GM23338 (cell line): ENCODE data around the gene AP2B1. TPM values are rescaled to one million over a fixed set of nuclear protein-coding genes. Genes with fewer than 3 reads are reported as not detected.
A peak's percentile ranks its signal among the peaks of the same experiment; 100 is the strongest.

ENCODE experiments used
- ATAC-seq: fragments of 200-7000 bp; cut with Tn5 transposase; 3 replicates; pipeline ENCODE4 v1.9.1; 2020
- DNase-seq: peaks from one replicate; pipeline ENCODE4 v3.0.0-alpha.2; 2015; ENCODE audit warnings: low spot score
- H2AFZ ChIP-seq: fragments of 200-600 bp; sonication (generic); 2 replicates; pipeline ENCODE4 v1.8.0; 2016; ENCODE audit warnings: antibody characterized with exemption, mild to moderate bottlenecking, moderate library complexity
- H3F3A ChIP-seq: fragments of 200-600 bp; sonication (generic); replicated peaks from 2 replicates; pipeline ENCODE4 v1.8.0; 2017; ENCODE audit warnings: antibody characterized with exemption, mixed run types, low read depth
- H3K27ac ChIP-seq: fragments of 200-600 bp; sonication (generic); 2 replicates; pipeline ENCODE4 v1.6.1; 2016; ENCODE audit warnings: low read depth
- H3K27me3 ChIP-seq: fragments of 200-600 bp; sonication (generic); 2 replicates; pipeline ENCODE4 v1.8.0; 2016; ENCODE audit warnings: mild to moderate bottlenecking, mixed run types, moderate library complexity; ENCODE audit not compliant: insufficient read depth
- H3K36me3 ChIP-seq: fragments of 200-600 bp; sonication (generic); 2 replicates; pipeline ENCODE4 v1.8.0; 2016; ENCODE audit warnings: mild to moderate bottlenecking; ENCODE audit not compliant: insufficient read depth
- H3K4me1 ChIP-seq: fragments of 200-600 bp; sonication (generic); 2 replicates; pipeline ENCODE4 v1.8.0; 2016; ENCODE audit warnings: mild to moderate bottlenecking, moderate library complexity; ENCODE audit not compliant: insufficient read depth
- H3K4me2 ChIP-seq: fragments of 200-600 bp; sonication (generic); 2 replicates; pipeline ENCODE4 v1.7.1; 2017; ENCODE audit warnings: mixed run types
- H3K4me3 ChIP-seq: fragments of 200-600 bp; sonication (generic); 2 replicates; pipeline ENCODE4 v1.6.1; 2016; ENCODE audit warnings: mixed run types
- H3K79me2 ChIP-seq: fragments of 200-600 bp; sonication (generic); replicated peaks from 2 replicates; pipeline ENCODE4 v1.8.0; 2017; ENCODE audit warnings: mild to moderate bottlenecking; ENCODE audit not compliant: insufficient read depth
- H3K9me2 ChIP-seq: fragments of 200-600 bp; sonication (generic); 2 replicates; pipeline ENCODE4 v1.8.0; 2017; ENCODE audit not compliant: insufficient read depth
- H4K20me1 ChIP-seq: fragments of 200-600 bp; sonication (generic); replicated peaks from 2 replicates; pipeline ENCODE4 v1.8.0; 2017; ENCODE audit warnings: mild to moderate bottlenecking; ENCODE audit not compliant: insufficient read depth
- H3K27ac Mint-ChIP-seq: 2 replicates; pipeline ENCODE4 v1.8.0; 2020; ENCODE audit warnings: inconsistent platforms, mild to moderate bottlenecking, moderate library complexity, mixed read lengths
- H3K27me3 Mint-ChIP-seq: 3 replicates; pipeline ENCODE4 v1.8.0; 2022; ENCODE audit warnings: low read depth, mild to moderate bottlenecking, moderate library complexity, mixed read lengths, inconsistent platforms; ENCODE audit not compliant: insufficient read depth, poor library complexity
- H3K36me3 Mint-ChIP-seq: 3 replicates; pipeline ENCODE4 v1.8.0; 2021; ENCODE audit warnings: low read depth, mild to moderate bottlenecking, inconsistent platforms, moderate library complexity, mixed read lengths
- H3K4me1 Mint-ChIP-seq: 3 replicates; pipeline ENCODE4 v1.8.0; 2020; ENCODE audit warnings: mild to moderate bottlenecking, inconsistent platforms, mixed read lengths
- H3K4me3 Mint-ChIP-seq: 3 replicates; pipeline ENCODE4 v1.8.0; 2021; ENCODE audit warnings: moderate library complexity, mild to moderate bottlenecking, inconsistent platforms, mixed read lengths
- H3K9me3 Mint-ChIP-seq: 3 replicates; pipeline ENCODE4 v1.8.0; 2020; ENCODE audit warnings: moderate library complexity, mild to moderate bottlenecking, inconsistent platforms, mixed read lengths
- CREB1 ChIP-seq: fragments of 250-450 bp; sonication (Bioruptor Pico); IDR thresholded peaks from 2 replicates; pipeline ENCODE4 v1.5.0; 2020; ENCODE audit warnings: low read depth, mild to moderate bottlenecking, moderate library complexity
- ETS1 ChIP-seq: IDR thresholded peaks from 2 replicates; pipeline ENCODE4 v1.6.1; 2016; ENCODE audit warnings: antibody characterized with exemption
- EZH2 ChIP-seq: fragments of 200-600 bp; sonication (generic); IDR thresholded peaks from one replicate; pipeline ENCODE4 v1.8.0; 2017; ENCODE audit warnings: antibody characterized with exemption, mild to moderate bottlenecking, low read depth; ENCODE audit not compliant: unreplicated experiment
- EZH2phosphoT487 ChIP-seq: fragments of 200-600 bp; sonication (generic); IDR thresholded peaks from one replicate; pipeline ENCODE4 v1.8.1; 2018; ENCODE audit warnings: antibody characterized with exemption; ENCODE audit not compliant: unreplicated experiment
- JUNB ChIP-seq: IDR thresholded peaks from one replicate; pipeline ENCODE4 v1.6.1; 2016; ENCODE audit warnings: antibody characterized with exemption; ENCODE audit not compliant: unreplicated experiment
- POLR2AphosphoS5 ChIP-seq: IDR thresholded peaks from 2 replicates; pipeline ENCODE4 v1.6.1; 2016; ENCODE audit warnings: antibody characterized with exemption, low read depth
- REST ChIP-seq: IDR thresholded peaks from one replicate; pipeline ENCODE4 v1.6.1; 2018; ENCODE audit warnings: antibody characterized with exemption; ENCODE audit not compliant: unreplicated experiment
- STAT1 ChIP-seq: IDR thresholded peaks from one replicate; pipeline ENCODE4 v1.6.1; 2016; ENCODE audit warnings: antibody characterized with exemption; ENCODE audit not compliant: unreplicated experiment
- ZNF114 ChIP-seq: fragments of 250-450 bp; sonication (Bioruptor Pico); IDR thresholded peaks from 2 replicates; pipeline ENCODE4 v1.5.0; 2020; ENCODE audit warnings: mild to moderate bottlenecking, moderate library complexity
- ZNF331 ChIP-seq: fragments of 250-450 bp; sonication (Bioruptor Pico); IDR thresholded peaks from 2 replicates; pipeline ENCODE4 v1.5.0; 2020; ENCODE audit warnings: low read depth, mild to moderate bottlenecking, moderate library complexity
- ZNF462 ChIP-seq: fragments of 250-450 bp; sonication (Bioruptor Pico); IDR thresholded peaks from 2 replicates; pipeline ENCODE4 v1.5.0; 2020; ENCODE audit warnings: mild to moderate bottlenecking, moderate library complexity
- polyA plus RNA-seq: library from polyadenylated mRNA; unstranded; fragments of >200 nt; fragmentation: Nextera tagmentation; extraction: Ambion mirVana; gene quantifications from 2 replicates; pipeline ENCODE4 v1.2.1, GENCODE V29; 2016
- total RNA-seq: library from RNA; depleted of rRNA; stranded (reverse); fragments of >200 nt; shearing (Covaris generic); gene quantifications from 2 replicates; pipeline ENCODE4 v1.2.3, GENCODE V29; 2014

AP2B1 gene
- total and polyA plus RNA-seq, 2 experiments from 2014 or later = 89.7 to 144 TPM

- TF ChIP-seq REST = no peak
- no peak for TF ChIP-seq ZNF331
- TF ChIP-seq EZH2 = no peak
- no peak for TF ChIP-seq ZNF114 (CRISPR knock-in tag)
- no peak for TF ChIP-seq POLR2AphosphoS5
- no peak for TF ChIP-seq STAT1
- no peak for TF ChIP-seq ETS1
- TF ChIP-seq CREB1 (CRISPR knock-in tag) = no peak
Observed at GRCh38 chr17:35568561-35568960, 18.6 kb upstream of the AP2B1 start (continued).

- H3K4me1 ChIP-seq = peaks cover 17% of the 10 kb centered on the region
- peaks cover 17% of the 10 kb centered on the region for H3K27me3 Mint-ChIP-seq
- H3K36me3 Mint-ChIP-seq = peaks cover 6% of the 10 kb centered on the region; the same call in 1 of the 3 replicates
- no peaks in the 10 kb centered on the region for H3K9me3 Mint-ChIP-seq
- H3K4me1 Mint-ChIP-seq = peaks cover 19% of the 10 kb centered on the region
- H3K4me2 ChIP-seq = peak overlapping the region; percentile 99
- H3F3A ChIP-seq = no peaks in the 10 kb centered on the region
- H3K27ac ChIP-seq = no peak overlapping the region
- peak overlapping the region; percentile 93 for H3K4me3 ChIP-seq
- ATAC-seq (no peak), DNase-seq (no peak)
- peaks cover 17% of the 10 kb centered on the region for H4K20me1 ChIP-seq
- H3K27me3 ChIP-seq = peaks cover 5% of the 10 kb centered on the region; the same call in 1 of the 2 replicates
- peak overlapping the region; percentile 97 for H3K4me3 Mint-ChIP-seq
- no peak overlapping the region for H2AFZ ChIP-seq
- H3K27ac Mint-ChIP-seq = peak overlapping the region; percentile 48; the same call in 1 of the 2 replicates
- peaks cover 4% of the 10 kb centered on the region; the same call in 1 of the 2 replicates for H3K36me3 ChIP-seq
- no peaks in the 10 kb centered on the region for H3K9me2 ChIP-seq
- H3K79me2 ChIP-seq = peaks cover 49% of the 10 kb centered on the region
- no peak for TF ChIP-seq REST
- no peak for TF ChIP-seq ZNF331
- no peak for TF ChIP-seq ZNF462
- no peak for TF ChIP-seq JUNB
- no peak for TF ChIP-seq EZH2phosphoT487
Observed at GRCh38 chr17:35569405-35569804, 17.7 kb upstream of the AP2B1 start.
